SHP77 (cell line): ENCODE data around the gene FLVCR1.

ENCODE experiments used
- DNase-seq, 2 experiments: peaks; one replicate each; lab custom pipeline; 2025; lab: John Stamatoyannopoulos, UW

Gene FLVCR1

GRCh38 chr1:212915245-212916091 is 57.4 kb downstream of the FLVCR1 start:
- peak; percentile 42 to 54 for DNase-seq

- no peak for DNase-seq
These were observed 58.5 kb downstream of the FLVCR1 start for GRCh38 chr1:212916481-212917133.

GRCh38 chr1:212917134-212917485 is 59.0 kb downstream of the FLVCR1 start:
- DNase-seq, result no peak

GRCh38 chr1:212917858-212918257 is 59.8 kb downstream of the FLVCR1 start:
- no peak for DNase-seq

GRCh38 chr1:212918824-212919223 is 60.7 kb downstream of the FLVCR1 start:
- DNase-seq, result no peak

- DNase-seq, result no peak
These were observed 62.2 kb downstream of the FLVCR1 start for GRCh38 chr1:212920246-212920645.

- DNase-seq, result no peak
These were observed 62.8 kb downstream of the FLVCR1 start for GRCh38 chr1:212920896-212921295.

GRCh38 chr1:212922016-212922415 is 63.9 kb downstream of the FLVCR1 start:
- DNase-seq, result no peak

GRCh38 chr1:212926372-212926771 is 68.3 kb downstream of the FLVCR1 start:
- no peak for DNase-seq

GRCh38 chr1:212928323-212929291 is 70.5 kb downstream of the FLVCR1 start:
- no peak for DNase-seq

GRCh38 chr1:212930986-212931678 is 73.1 kb downstream of the FLVCR1 start:
- DNase-seq, result no peak

GRCh38 chr1:212933815-212934471 is 75.9 kb downstream of the FLVCR1 start:
- no peak for DNase-seq

GRCh38 chr1:212935387-212935981 is 77.4 kb downstream of the FLVCR1 start:
- no peak for DNase-seq

GRCh38 chr1:212937034-212937433 is 79.0 kb downstream of the FLVCR1 start:
- DNase-seq, result no peak

GRCh38 chr1:212938846-212939245 is 80.8 kb downstream of the FLVCR1 start:
- DNase-seq, result peak; percentile 52 to 59

GRCh38 chr1:212941452-212941851 is 83.4 kb downstream of the FLVCR1 start:
- no peak for DNase-seq

GRCh38 chr1:212942679-212943392 is 84.8 kb downstream of the FLVCR1 start:
- no peak for DNase-seq

- no peak for DNase-seq
These were observed 85.3 kb downstream of the FLVCR1 start for GRCh38 chr1:212943393-212943710.

GRCh38 chr1:212944229-212944901 is 86.3 kb downstream of the FLVCR1 start:
- no peak for DNase-seq

- no peak for DNase-seq
These were observed 87.0 kb downstream of the FLVCR1 start for GRCh38 chr1:212945056-212945455.
